G401.6 (cell line): ENCODE data around the gene C9orf50.
"Not testable (repeated sequence)": the region's sequence is repeated elsewhere in the genome, so short reads cannot be mapped to it uniquely, and the experiment has no call there.

ENCODE experiments used
- FAIRE-seq: peaks from 2 replicates; lab custom pipeline; 2012; peaks lifted over from hg19 to GRCh38; lab: Jason Lieb, UNC

The C9orf50 gene

GRCh38 chr9:129610473-129611306, 10.2 kb downstream of the C9orf50 start:
- no peak for FAIRE-seq

GRCh38 chr9:129610213-129610472, 10.8 kb downstream of the C9orf50 start:
- FAIRE-seq: no peak

DNA sequence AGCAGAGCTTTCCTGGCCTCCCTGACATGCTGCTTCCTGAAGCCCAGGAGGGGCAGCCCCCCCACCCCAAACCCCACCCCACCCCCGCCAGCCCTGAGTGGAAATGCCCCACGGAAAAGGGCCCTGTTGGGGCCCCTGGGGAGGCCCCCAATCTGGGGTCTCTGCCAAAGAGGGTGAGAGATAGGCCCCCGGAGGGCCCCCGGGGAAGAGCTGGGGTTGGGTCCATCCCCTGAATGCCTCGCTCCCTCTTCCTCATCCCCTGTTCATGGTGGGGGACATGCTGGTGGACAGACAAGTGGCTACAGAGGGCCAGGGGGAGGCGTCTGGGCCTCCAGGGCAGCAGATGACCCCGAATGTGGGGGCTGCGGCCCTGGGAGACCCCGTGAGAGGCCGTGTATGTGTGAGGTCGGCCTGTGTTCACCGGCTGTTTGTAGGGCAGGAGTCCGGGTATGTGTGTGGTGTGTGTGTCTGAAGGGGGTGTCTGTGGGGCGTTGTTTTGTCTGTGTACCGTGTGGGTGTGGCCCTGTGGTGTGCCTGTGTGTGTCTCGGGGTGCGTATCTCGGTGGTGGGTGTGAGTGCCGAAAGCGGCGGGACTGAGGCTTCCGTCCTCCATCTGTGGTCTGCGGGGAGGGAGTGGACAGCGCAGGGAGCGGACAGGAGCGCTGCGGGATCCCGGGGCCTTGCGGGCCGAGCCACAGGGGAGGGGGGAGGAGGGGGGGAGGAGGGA, 11.3 kb downstream of the C9orf50 start:
- no peak for FAIRE-seq

GRCh38 chr9:129608561-129609481, 12.1 kb downstream of the C9orf50 start:
- no peak for FAIRE-seq

DNA sequence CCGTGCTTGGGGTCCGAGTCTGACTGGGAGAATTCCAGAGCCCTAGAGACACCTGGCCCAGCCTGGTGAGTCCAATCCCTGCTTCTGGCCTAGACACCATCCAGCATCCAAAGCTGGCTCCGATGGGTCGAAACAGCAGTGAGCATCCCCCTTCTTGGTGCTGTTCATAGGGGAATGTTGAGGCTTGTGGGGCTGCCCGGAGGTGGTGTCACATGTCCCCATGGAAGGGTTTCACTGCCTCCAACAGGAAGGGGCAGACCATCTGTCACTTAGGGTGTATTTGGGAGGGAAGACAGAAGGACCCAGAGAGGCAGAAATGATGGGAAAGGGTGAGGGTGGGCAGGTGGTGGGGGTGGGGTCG, 13.9 kb downstream of the C9orf50 start:
- no peak for FAIRE-seq

GRCh38 chr9:129606161-129607026, 14.5 kb downstream of the C9orf50 start:
- FAIRE-seq: no peak

GRCh38 chr9:129604766-129605163, 16.1 kb downstream of the C9orf50 start:
- no peak for FAIRE-seq

DNA sequence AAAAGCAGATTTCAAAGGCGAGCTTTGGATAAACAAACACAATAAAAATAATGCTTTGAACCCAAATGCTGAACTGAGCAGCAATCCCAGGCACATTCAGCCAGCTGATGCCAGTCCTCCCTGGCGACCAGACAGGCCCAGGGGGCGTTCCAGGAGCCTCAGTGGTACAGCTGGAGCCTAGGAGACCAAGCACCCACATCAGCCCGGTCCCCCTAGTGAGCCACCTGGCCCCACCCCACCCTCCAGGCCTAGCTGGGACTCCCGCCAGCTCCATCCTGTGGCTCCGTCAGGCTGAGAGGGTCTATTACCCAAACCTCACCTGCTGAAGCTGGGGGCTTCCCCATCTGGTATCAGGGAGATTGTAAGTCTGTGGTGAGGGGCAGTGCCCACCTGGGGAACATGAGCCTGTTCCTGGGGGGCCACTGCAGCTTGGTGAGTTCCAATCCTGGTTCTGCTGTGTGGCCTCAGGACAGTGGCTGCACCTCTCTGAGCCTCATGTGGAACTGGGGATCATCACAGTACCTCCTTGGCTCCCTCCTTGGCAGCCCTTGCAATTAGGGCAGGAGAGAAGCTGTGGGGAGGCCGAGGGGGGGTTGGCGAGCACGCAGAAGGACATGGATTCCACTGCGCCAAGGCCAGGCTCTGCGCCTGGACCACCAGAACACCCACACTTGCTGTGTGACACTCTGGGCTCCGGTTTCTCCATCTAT, 16.7 kb downstream of the C9orf50 start:
- no peak for FAIRE-seq

DNA sequence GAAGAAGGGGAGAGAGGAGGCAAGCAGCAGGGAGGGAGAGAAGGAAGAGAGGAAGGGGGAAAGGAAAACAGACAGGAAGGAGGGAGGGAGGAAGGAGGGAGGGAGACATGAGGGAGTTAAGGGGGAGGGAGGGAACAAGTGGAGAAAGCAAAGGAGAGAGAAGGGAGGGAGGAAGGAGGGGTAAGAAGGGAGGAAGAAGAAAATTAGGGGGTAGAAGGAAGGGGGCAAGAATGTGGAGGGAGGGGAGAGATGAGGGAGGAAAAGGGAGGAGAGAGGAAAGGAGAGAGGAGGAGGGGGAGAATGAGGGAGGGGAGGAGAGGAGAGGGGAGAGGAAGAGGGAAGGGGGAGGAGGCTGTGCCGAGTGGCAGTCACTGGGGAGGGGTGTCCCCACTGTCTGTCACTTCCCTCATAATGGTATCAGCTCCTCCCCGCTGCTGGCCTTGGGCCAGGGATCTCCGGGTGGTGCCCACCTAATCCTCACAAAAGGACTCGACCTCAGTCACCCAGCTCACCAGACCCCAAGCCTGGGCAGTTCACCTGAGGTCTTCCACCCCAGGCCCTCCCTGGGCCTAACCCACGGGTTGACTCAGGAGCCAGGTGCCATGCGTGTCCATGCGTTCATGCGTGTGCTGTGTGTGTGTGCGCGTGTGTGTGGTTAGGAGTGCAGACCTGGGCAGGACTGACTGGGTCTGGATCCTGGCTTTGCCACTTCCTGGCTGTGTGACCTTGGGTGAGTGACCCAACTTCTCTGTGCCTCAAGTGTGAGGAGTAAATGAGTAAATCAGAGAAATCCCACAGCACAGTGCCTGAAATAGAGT, 18.1 kb downstream of the C9orf50 start:
- FAIRE-seq: no peak

- no peak for FAIRE-seq
Measured at GRCh38 chr9:129601082-129601674, 19.7 kb downstream of the C9orf50 start.

DNA sequence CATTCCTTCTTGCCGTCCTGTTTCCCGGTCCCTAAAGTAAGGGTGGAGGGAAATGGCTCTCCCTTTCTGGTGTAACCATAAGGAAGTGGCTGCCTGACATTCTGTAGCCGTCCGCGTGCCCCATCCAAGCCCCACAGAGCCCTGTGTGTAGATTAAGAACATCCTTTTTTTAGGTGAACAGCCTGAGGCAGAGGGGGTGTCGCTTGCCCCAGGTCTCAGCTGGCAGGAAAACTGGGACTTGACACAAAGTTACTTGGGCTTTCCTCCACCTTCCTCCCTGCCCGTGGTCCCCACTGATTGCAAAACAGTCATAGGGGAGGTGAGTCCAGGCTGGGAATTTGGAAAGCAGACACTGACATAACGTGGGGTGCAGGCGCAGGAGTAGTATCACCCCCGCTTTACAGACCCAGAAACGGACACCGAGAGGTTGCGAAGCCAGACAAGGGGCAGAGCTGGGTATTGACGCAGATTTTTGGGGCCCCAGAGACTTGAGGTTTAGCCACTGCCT, 22.8 kb downstream of the C9orf50 start:
- FAIRE-seq: no peak

DNA sequence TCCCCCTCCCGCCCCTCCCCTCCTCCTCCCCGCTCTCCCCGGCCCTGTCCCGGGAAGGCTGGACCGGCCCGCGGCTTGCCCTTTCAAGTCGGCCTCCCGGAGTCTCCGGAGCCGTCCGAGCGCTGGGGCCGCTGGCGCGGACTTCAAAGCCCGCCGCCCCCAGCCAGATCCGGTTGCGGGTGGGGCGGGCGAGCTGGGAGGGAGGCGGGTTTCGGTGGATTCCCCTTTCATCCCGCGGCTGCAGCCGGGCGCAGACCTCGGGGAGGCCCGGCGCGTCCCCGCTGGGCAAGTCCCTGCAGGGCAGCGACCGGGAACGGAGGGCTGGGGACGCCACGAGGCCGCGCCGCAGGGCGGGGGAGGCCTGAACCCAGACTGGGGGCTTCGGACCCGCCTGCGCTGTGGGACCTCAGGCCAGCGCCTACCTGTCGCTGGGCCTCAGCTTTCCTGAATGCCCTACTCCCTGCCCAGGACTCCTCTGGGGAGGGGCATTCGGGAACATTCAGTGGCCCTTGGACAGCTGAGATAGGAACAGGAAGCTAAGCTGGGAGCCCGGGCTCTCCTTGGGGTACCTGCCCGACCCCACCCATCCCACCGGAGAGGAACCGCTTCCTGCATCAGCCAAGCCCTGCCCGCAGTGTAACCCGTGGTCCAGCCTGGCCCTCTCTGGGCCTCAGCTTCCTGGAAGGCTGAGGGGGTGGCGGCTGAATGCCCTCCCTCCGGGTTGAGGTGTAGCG, 23.4 kb downstream of the C9orf50 start:
- no peak for FAIRE-seq

- FAIRE-seq: peak; percentile 81
Measured at GRCh38 chr9:129596541-129597331, 24.2 kb downstream of the C9orf50 start.

DNA sequence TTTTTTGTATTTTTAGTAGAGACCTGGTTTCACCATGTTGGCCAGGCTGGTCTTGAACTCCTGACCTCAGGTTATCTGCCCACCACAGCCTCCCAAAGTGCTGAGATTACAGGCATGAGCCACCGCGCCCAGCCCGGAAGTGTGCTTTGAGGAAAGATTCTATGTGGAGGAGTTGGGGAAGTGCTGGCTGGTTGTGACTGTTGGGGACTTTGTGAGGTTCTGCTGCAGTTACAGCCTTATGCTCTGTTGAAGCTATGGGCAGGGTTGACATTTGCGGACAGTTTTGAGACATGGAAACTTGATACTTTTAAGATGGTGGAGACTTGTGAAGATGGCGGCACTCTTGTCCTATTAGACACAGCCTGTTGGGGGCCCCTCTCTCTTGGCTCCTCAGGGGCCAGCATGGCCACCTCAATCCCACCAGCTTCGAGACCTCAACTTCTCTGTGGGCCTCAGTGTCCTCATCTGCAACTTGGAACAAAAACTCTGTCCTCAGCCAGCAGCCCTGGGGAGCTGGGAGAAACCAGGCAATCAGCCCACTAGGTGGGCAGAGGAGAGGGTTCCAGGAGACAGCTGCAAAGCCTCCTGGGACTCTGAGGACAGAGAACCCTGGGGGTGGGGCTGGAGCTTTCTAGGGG, 24.9 kb downstream of the C9orf50 start:
- no peak for FAIRE-seq

- FAIRE-seq: no peak
Measured at GRCh38 chr9:129595311-129595741, 25.6 kb downstream of the C9orf50 start.

DNA sequence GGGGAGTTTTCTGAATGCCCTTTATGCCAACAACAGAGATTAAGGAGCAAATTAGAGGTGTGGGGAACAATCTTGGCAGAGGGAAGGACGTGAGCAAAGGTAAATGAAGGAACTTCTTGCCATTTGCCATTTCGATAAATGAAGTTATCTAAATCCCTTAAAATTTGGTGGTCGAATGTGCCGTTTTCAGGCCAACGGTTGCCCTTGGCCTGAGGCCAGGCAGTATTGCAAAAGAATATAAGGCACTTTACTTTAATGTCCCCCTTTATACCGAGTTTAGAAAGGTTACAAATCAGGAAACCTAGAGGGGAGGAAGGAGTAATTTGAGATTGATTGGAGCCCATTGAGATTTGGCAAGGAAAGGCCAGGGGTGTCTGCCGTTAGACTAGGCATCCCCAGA, 26.3 kb downstream of the C9orf50 start:
- no peak for FAIRE-seq

DNA sequence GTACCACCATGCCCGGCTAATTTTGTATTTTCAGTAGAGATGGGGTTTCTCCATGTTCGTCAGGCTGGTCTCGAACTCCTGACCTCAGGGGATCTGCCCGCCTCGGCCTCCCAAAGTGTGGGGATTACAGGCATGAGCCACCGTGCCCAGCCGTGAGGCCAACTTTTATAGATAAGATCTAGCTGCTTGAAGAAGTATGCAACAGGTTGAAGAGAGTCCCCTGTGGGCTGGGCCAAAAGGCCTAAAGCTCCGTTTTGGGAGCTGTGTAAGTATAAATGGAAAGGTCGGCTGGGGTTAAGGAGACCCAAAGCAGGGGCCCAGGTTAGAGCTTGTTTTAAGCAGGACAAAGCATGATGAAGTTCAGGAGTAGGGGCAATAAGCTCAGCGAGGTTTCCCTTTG, 28.1 kb downstream of the C9orf50 start:
- not testable (repeated sequence) for FAIRE-seq

DNA sequence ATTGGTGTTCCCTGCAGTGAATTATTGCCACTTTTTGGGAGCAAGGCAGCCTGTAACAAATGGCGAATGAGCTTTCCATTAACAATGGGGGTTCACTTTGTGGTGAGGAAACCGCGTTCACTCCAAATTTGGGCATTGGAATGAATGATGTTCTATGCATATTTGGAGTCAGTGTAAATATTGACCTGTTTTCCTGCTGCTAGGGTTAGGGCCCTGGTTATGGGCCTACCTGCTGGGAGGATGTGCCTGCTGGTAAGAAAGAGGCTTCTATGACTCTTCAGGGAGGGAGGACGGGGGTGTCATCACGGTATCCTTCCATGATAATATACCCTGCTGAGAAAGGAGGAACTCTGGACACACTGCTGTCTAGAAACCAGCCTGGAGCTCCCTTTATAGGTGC, 29.0 kb downstream of the C9orf50 start:
- no peak for FAIRE-seq
